Measurements from ENCODE around the gene PARN. TPM values are rescaled to one million over a fixed set of nuclear protein-coding genes. Genes with fewer than 3 reads are reported as not detected.

The PARN gene
- total and polyA plus RNA-seq, 2 of the 8 experiments (the other 6 are each of a cell fraction or from before 2014, with no cell fraction given) = 24.5 to 44.6 TPM

DNA sequence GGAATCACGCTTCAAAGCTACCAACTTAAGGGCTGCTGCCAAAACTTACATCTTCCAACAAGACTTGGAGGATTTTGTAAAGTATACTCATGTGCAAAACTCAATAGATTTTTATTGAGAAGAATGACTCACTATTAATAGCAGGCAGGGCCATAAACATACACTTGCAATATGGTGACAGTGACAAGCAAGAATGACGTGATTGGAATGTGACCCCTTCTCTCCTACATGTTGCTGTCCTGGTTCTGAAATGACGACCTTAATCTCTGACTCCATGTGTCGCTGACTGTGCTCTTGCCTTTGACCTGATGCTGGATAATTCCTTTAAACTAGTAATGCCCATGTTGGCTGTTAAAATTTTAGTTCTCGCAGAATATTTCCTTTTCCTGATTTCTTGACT, 174.5 kb downstream of the PARN start:
- H4K5ac ChIP-seq (ENCODE audit: insufficient read length, low read depth, low read length) = no peak overlapping the region
- no peak overlapping the region for H3K4ac ChIP-seq (replicated peaks; ENCODE audit: insufficient read length, low read depth, low read length)
- no peaks in the 10 kb centered on the region for H3K79me1 ChIP-seq (ENCODE audit: low read depth, low read length)
- WGBS, 2 experiments (ENCODE audit: extremely low coverage in 1 of 2, insufficient coverage in 1 of 2, insufficient read length in 1 of 2, insufficient replicate concordance in 2 of 2, low coverage in 1 of 2, low lambda C conversion rate in 2 of 2, missing lambda C conversion rate in 1 of 2) = 91% methylated on average over 5 of the region's 5 CpGs; no CpG with 5 or more reads in 1 of the 2 experiments
- no peak overlapping the region for H3K9ac ChIP-seq (replicated peaks in 1 of 4; ENCODE audit: extremely low read depth in 1 of 4, low read depth in 3 of 4, low read length in 3 of 4)
- H3K36me3 ChIP-seq (ENCODE audit: control insufficient read depth in 2 of 4, insufficient read depth in 4 of 4, low read length in 3 of 4) = no peaks in the 10 kb centered on the region
- no peak overlapping the region for H3K14ac ChIP-seq (ENCODE audit: insufficient read length)
- no peaks in the 10 kb centered on the region for H4K20me1 ChIP-seq (replicated peaks in 1 of 2; ENCODE audit: control insufficient read depth in 1 of 2, insufficient read depth in 2 of 2, low read length in 2 of 2)
- no peak overlapping the region for H2AK5ac ChIP-seq (ENCODE audit: low read depth, low read length)
- no peak for DNase-seq (ENCODE audit: low read depth in 1 of 2, low spot score in 2 of 2)
- H2BK12ac ChIP-seq (ENCODE audit: low read depth, low read length) = no peak overlapping the region
- no peak overlapping the region for H3K56ac ChIP-seq (replicated peaks; ENCODE audit: insufficient read length, low read depth, low read length)
- no peak overlapping the region for H2BK15ac ChIP-seq (ENCODE audit: low read length)
- POLR2A ChIA-PET (ENCODE audit: partially characterized antibody) = no interaction called here
- H3K27me3 ChIP-seq (replicated peaks in 1 of 4; ENCODE audit: control insufficient read depth in 3 of 4, extremely low read depth in 1 of 4, insufficient read depth in 3 of 4, low read length in 3 of 4) = no peaks in the 10 kb centered on the region
- CTCF ChIA-PET (ENCODE audit: partially characterized antibody) = interaction anchor here (1.3 kb wide), 2 partner anchors 10 to 91 kb away, joined by 3 to 4 read pairs; no protein-coding TSS in a partner anchor
- peaks cover 0 to 8% (median 1%) of the 10 kb centered on the region in 4 experiments; a peak in 3 of 7 replicates for H3K4me1 ChIP-seq (replicated peaks in 1 of 4; ENCODE audit: control insufficient read depth in 3 of 4, insufficient read depth in 4 of 4, low read length in 3 of 4)
- H2BK20ac ChIP-seq (ENCODE audit: low read length) = no peak overlapping the region
- no peaks in the 10 kb centered on the region for H3K9me3 ChIP-seq (ENCODE audit: insufficient read depth in 2 of 2, low read depth in 1 of 2, low read length in 1 of 2)
- H2AFZ ChIP-seq (ENCODE audit: low read length) = no peak overlapping the region
- no peak overlapping the region for H3K18ac ChIP-seq (ENCODE audit: extremely low read depth, low read length)
- no peak overlapping the region for H2BK120ac ChIP-seq (replicated peaks; ENCODE audit: low read depth, low read length)
- H3K4me2 ChIP-seq (ENCODE audit: insufficient read depth in 1 of 2, low read depth in 2 of 2, low read length in 2 of 2) = no peak overlapping the region
- H4K8ac ChIP-seq (ENCODE audit: extremely low read depth, insufficient read depth, low read length) = no peak overlapping the region
- H3K27ac ChIP-seq (ENCODE audit: low read depth, low read length) = no peak overlapping the region
- no peak overlapping the region for H2BK5ac ChIP-seq (ENCODE audit: low read depth, low read length)
- H3K4me3 ChIP-seq (ENCODE audit: extremely low read depth in 1 of 4, insufficient read depth in 2 of 4, low read depth in 3 of 4, low read length in 4 of 4) = no peak overlapping the region
- no peaks in the 10 kb centered on the region for H3K23me2 ChIP-seq (ENCODE audit: low read depth, low read length)
- H4K91ac ChIP-seq (replicated peaks; ENCODE audit: insufficient read length, low read length) = no peak overlapping the region
- H3K23ac ChIP-seq (ENCODE audit: insufficient read length) = no peak overlapping the region
- FAIRE-seq = no peak
- H3K79me2 ChIP-seq (ENCODE audit: control insufficient read depth in 1 of 2, insufficient read depth in 2 of 2, low read length in 2 of 2) = no peaks in the 10 kb centered on the region
- TF ChIP-seq SP1 (IDR thresholded peaks at IDR 0.05; ENCODE audit: low read depth, low read length) = no peak
- no peak for TF ChIP-seq GTF2F1 (IDR thresholded peaks at IDR 0.05; ENCODE audit: borderline replicate concordance, low read depth, low read length)
- TF ChIP-seq, protein P1, sequence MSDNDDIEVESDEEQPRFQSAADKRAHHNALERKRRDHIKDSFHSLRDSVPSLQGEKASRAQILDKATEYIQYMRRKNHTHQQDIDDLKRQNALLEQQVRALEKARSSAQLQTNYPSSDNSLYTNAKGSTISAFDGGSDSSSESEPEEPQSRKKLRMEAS (IDR thresholded peaks at IDR 0.05) = no peak
- no peak for TF ChIP-seq CBX8 (IDR thresholded peaks at IDR 0.05; ENCODE audit: borderline replicate concordance, low read depth, low read length)
- TF ChIP-seq PHF8 (conservative IDR thresholded peaks at IDR 0.05; ENCODE audit: low read depth, low read length) = no peak
- TF ChIP-seq BCL11A (IDR thresholded peaks at IDR 0.05; ENCODE audit: low read depth in 2 of 2, low read length in 2 of 2) = no peak
- no peak for TF ChIP-seq SRF (IDR thresholded peaks at IDR 0.05; ENCODE audit: low read depth, low read length)
- no peak for TF ChIP-seq TEAD4 (IDR thresholded peaks at IDR 0.05; ENCODE audit: low read depth, low read length)
- TF ChIP-seq TCF12 (IDR thresholded peaks at IDR 0.05; ENCODE audit: low read depth, low read length) = no peak
- TF ChIP-seq JUND (IDR thresholded peaks at IDR 0.05; ENCODE audit: low read length) = no peak
- TF ChIP-seq CBX5 (IDR thresholded peaks at IDR 0.05; ENCODE audit: low read depth, low read length) = no peak
- TF ChIP-seq CHD1 (IDR thresholded peaks at IDR 0.05; ENCODE audit: low read depth, low read length) = no peak
- no peak for TF ChIP-seq BRCA1 (IDR thresholded peaks at IDR 0.05; ENCODE audit: low read depth, low read length)
- TF ChIP-seq RFX5 (IDR thresholded peaks at IDR 0.05; ENCODE audit: borderline replicate concordance, low read depth, low read length) = no peak
- TF ChIP-seq SAP30 (IDR thresholded peaks at IDR 0.05; ENCODE audit: insufficient read depth, insufficient replicate concordance, low read length) = no peak
